B cell (primary cell): Measurements from ENCODE around the gene ZNF687. TPM values are rescaled to one million over a fixed set of nuclear protein-coding genes. Genes with fewer than 3 reads are reported as not detected.
A peak's percentile ranks its signal among the peaks of the same experiment; 100 is the strongest.

ENCODE experiments used
- ATAC-seq: fragments of 200-7000 bp; cut with Tn5 transposase; one replicate; pipeline ENCODE4 v1.10.0; 2021; ENCODE audit warnings: low read depth, mild to moderate bottlenecking, moderate number of reproducible peaks, moderate library complexity
- CTCF ChIA-PET: fragments of 350-600 bp; sonication (Branson Sonifier 250); formaldehyde crosslinking; loops from one replicate; lab custom pipeline; 2021; ENCODE audit warnings: antibody characterized with exemption, inconsistent platforms; lab: Charles Lee
- POLR2A ChIA-PET: fragments of 350-600 bp; sonication (Branson Sonifier 250); formaldehyde crosslinking; loops from one replicate; lab custom pipeline; 2021; ENCODE audit warnings: antibody characterized with exemption; lab: Charles Lee
- DNase-seq: peaks from one replicate; pipeline ENCODE4 v3.0.0; 2013
- H2AFZ ChIP-seq: 2 replicates; pipeline ENCODE4 v1.6.1; 2012; ENCODE audit warnings: mild to moderate bottlenecking, low read depth, low read length; ENCODE audit not compliant: insufficient read depth, poor library complexity, severe bottlenecking
- H3K27ac ChIP-seq, 2 donors: 1 replicate in 1 of 2; 2 replicates in 1 of 2; pipeline ENCODE4 v1.5.1; 2012 to 2013; ENCODE audit warnings: low read length in 2 of 2, mild to moderate bottlenecking in 2 of 2, moderate library complexity in 1 of 2
- H3K27me3 ChIP-seq, 4 experiments: fragments of 200-600 bp in 1 of 4; sonication (generic) in 1 of 4; replicated peaks in 1 of 4; 1 replicate in 2 of 4; 2 replicates in 2 of 4; pipeline versions ENCODE4 v1.6.1 to v1.7.0; 2013 to 2016; ENCODE audit warnings: low read length in 3 of 4, mild to moderate bottlenecking in 2 of 4, mixed read lengths in 1 of 4, moderate library complexity in 1 of 4; ENCODE audit not compliant: insufficient read depth in 4 of 4, control insufficient read depth in 3 of 4; ENCODE audit errors: control extremely low read depth in 1 of 4
- H3K36me3 ChIP-seq, 2 experiments: replicated peaks in 1 of 2; 1 replicate in 1 of 2; 2 replicates in 1 of 2; pipeline versions ENCODE4 v1.6.1 to v1.7.1; 2013; ENCODE audit warnings: low read length in 1 of 2; ENCODE audit not compliant: insufficient read depth in 2 of 2, control insufficient read depth in 1 of 2; ENCODE audit errors: control extremely low read depth in 1 of 2, extremely low read depth in 1 of 2
- H3K4me1 ChIP-seq, 2 donors: fragments of 200-600 bp in 1 of 2; sonication (generic) in 1 of 2; 1 replicate in 1 of 2; 2 replicates in 1 of 2; pipeline versions ENCODE4 v1.5.1 to v1.6.1; 2013 to 2017; ENCODE audit warnings: low read length in 2 of 2; ENCODE audit not compliant: control insufficient read depth in 2 of 2, insufficient read depth in 2 of 2
- H3K4me2 ChIP-seq: replicated peaks from 2 replicates; pipeline ENCODE3; 2012; ENCODE audit warnings: mild to moderate bottlenecking, low read depth, low read length; ENCODE audit not compliant: poor library complexity, severe bottlenecking
- H3K4me3 ChIP-seq, 5 experiments: fragments of 200-600 bp in 1 of 5; sonication (generic) in 1 of 5; 1 replicate in 3 of 5; 2 replicates in 2 of 5; pipeline versions ENCODE4 v1.5.1 to v1.7.0; 2011 to 2016; ENCODE audit warnings: low read length in 4 of 5, mild to moderate bottlenecking in 4 of 5, low read depth in 2 of 5, control low read depth in 1 of 5, moderate library complexity in 1 of 5; ENCODE audit not compliant: insufficient read depth in 1 of 5; ENCODE audit errors: control extremely low read depth in 1 of 5, extremely low read depth in 1 of 5
- H3K79me2 ChIP-seq: fragments of 200-600 bp; sonication (generic); one replicate; pipeline ENCODE4 v1.6.0; 2016; ENCODE audit warnings: low read length; ENCODE audit not compliant: control insufficient read depth, insufficient read depth
- H3K9ac ChIP-seq: fragments of 200-600 bp; sonication (generic); 2 replicates; pipeline ENCODE4 v1.6.1; 2017; ENCODE audit warnings: mild to moderate bottlenecking, low read length, moderate library complexity
- H3K9me3 ChIP-seq, 3 donors: one replicate each; pipeline versions ENCODE4 v1.6.1 to v1.7.1; 2013; ENCODE audit warnings: low read length in 2 of 3; ENCODE audit not compliant: control insufficient read depth in 2 of 3, insufficient read depth in 1 of 3; ENCODE audit errors: control extremely low read depth in 1 of 3
- H4K20me1 ChIP-seq: 2 replicates; pipeline ENCODE4 v1.6.0; 2012; ENCODE audit warnings: mild to moderate bottlenecking, low read length; ENCODE audit not compliant: insufficient read depth, control insufficient read depth, poor library complexity, severe bottlenecking
- H3K27ac Mint-ChIP-seq: one replicate; pipeline ENCODE4 v1.8.0; 2021; ENCODE audit warnings: mixed read lengths
- H3K27me3 Mint-ChIP-seq: one replicate; pipeline ENCODE4 v1.8.0; 2021; ENCODE audit warnings: mixed read lengths
- H3K4me1 Mint-ChIP-seq: one replicate; pipeline ENCODE4 v1.8.0; 2021; ENCODE audit warnings: mixed read lengths
- H3K4me3 Mint-ChIP-seq: one replicate; pipeline ENCODE4 v1.8.0; 2021; ENCODE audit warnings: mixed read lengths
- H3K9me3 Mint-ChIP-seq: one replicate; pipeline ENCODE4 v1.8.0; 2022; ENCODE audit warnings: mixed read lengths; ENCODE audit not compliant: insufficient read depth
- EZH2 ChIP-seq: IDR thresholded peaks from 2 replicates; pipeline ENCODE4 v1.6.1; 2012; ENCODE audit warnings: borderline replicate concordance, low read depth, mild to moderate bottlenecking, moderate library complexity, low read length; ENCODE audit not compliant: insufficient read depth, poor library complexity, severe bottlenecking
- WGBS: methylation state at CpG from one replicate; pipeline ENCODE4 v1.1.5; 2013; ENCODE audit warnings: missing lambda C conversion rate; ENCODE audit not compliant: insufficient coverage; 5-methylcytosine and 5-hydroxymethylcytosine counted together
- intact Hi-C: fragments of 100-400 bp; cut with micrococcal nuclease; formaldehyde crosslinking; loops from one replicate; pipeline ENCODE4 v1.10.0; 2022
- polyA plus RNA-seq: library from polyadenylated mRNA; depleted of rRNA; stranded (reverse); fragments of >200 nt; gene quantifications from 2 replicates; pipeline ENCODE4 v1.2.3, GENCODE V29; 2012
- total RNA-seq, 2 donors: library from RNA; stranded (reverse); fragments of 120-200 nt in 1 of 2; gene quantifications; 1 replicate in 1 of 2; 2 replicates in 1 of 2; pipeline versions ENCODE4 v1.2.3 to v1.2.4, GENCODE V29; 2013 to 2022
- TF ChIP-seq, protein P1 (sequence below): fragments of 200-600 bp; IDR thresholded peaks from one replicate; pipeline ENCODE4 v1.8.0; 2022; ENCODE audit warnings: antibody characterized with exemption, mild to moderate bottlenecking

The ZNF687 gene
- total and polyA plus RNA-seq, 2 donors (not counting 1 experiment from before 2014, with no cell fraction given): 29.1 to 49.6 TPM

DNA sequence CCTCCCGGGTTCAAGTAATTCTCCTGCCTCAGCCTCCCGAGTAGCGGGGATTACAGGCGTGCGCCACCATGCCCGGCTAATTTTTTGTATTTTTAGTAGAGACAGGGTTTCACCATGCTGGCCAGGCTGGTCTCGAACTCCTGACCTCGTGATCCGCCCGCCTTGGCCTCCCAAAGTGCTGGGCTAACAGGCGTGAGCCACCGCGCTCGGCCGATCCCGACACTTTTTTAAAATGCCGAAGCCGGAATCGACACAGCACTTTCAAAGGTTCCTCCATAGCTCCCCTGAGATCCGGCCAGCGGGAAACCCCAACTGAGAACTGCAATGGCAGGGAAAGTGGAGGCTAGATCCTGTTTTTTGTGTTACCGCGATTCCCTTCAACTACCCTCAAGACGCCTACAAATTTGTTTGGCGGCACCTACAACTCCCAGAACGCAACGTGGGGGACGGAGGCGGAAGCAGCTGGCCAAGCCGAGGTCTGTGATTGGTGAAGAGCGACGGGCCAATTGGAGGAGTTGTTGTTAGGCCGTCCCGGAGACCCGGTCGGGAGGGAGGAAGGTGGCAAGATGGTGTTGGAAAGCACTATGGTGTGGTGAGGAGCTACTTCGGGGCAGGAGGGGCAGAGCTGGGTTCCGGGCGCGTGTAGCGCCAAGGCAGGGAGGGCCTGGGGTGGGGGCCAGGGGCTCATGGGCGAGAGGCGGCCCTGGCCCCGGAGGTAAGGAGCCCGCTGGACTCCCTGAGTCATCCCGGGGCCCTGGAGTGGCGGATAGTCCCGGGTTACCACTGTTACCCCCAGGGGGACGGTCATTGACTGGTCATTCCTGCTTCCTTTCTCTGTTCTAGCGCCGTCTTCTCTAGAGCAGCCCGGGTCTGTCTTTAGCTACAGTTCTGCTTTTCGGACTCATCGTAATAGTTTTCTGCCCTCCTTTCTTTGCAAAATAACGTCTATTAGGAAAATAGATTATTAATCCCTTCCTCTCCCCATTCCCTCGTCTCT, 27.6 kb upstream of the ZNF687 start, which contains the start of gene PSMD4:
TSS of gene PSMD4 (plus strand) at position 518 of the 997 bp plus-strand sequence. CDS start at position 567, 49 bp downstream.
- H3K4me3 ChIP-seq: peak within 1 kb of the TSS; percentile 82 to 97 (median 84)
- WGBS: 6% methylated on average over 43 of the region's 56 CpGs
- ATAC-seq: peak; percentile 93

More for the DNA sequence above, 27.6 kb upstream of the ZNF687 start, which contains the start of gene PSMD4:
- H3K4me1 ChIP-seq: peaks cover 9 to 12% of the 10 kb centered on the region in 2 donors
- H3K9me3 ChIP-seq: no peaks in the 10 kb centered on the region
- CTCF ChIA-PET: interaction anchor here (0.9 to 2.9 kb wide), 7 partner anchors 14 to 155 kb away, joined by 3 to 14 read pairs (median 3); partner anchors contain the start of genes TNFAIP8L2, VPS72 and ZNF687
- H3K36me3 ChIP-seq: peaks cover 2 to 5% of the 10 kb centered on the region in 2 experiments
- DNase-seq: peak; percentile 96
- no peak for TF ChIP-seq EZH2
- TF ChIP-seq, protein P1, sequence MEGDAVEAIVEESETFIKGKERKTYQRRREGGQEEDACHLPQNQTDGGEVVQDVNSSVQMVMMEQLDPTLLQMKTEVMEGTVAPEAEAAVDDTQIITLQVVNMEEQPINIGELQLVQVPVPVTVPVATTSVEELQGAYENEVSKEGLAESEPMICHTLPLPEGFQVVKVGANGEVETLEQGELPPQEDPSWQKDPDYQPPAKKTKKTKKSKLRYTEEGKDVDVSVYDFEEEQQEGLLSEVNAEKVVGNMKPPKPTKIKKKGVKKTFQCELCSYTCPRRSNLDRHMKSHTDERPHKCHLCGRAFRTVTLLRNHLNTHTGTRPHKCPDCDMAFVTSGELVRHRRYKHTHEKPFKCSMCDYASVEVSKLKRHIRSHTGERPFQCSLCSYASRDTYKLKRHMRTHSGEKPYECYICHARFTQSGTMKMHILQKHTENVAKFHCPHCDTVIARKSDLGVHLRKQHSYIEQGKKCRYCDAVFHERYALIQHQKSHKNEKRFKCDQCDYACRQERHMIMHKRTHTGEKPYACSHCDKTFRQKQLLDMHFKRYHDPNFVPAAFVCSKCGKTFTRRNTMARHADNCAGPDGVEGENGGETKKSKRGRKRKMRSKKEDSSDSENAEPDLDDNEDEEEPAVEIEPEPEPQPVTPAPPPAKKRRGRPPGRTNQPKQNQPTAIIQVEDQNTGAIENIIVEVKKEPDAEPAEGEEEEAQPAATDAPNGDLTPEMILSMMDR: no peak
- no peaks in the 10 kb centered on the region for H3K27me3 ChIP-seq
- H3K9ac ChIP-seq: peak within 1 kb of the TSS; percentile 80
- H3K27ac ChIP-seq: peak within 1 kb of the TSS; percentile 66 to 85
- H3K79me2 ChIP-seq: peaks cover 55% of the 10 kb centered on the region
- no peaks in the 10 kb centered on the region for H3K27me3 Mint-ChIP-seq
- peak within 1 kb of the TSS; percentile 97 for H3K27ac Mint-ChIP-seq
- H3K9me3 Mint-ChIP-seq: no peaks in the 10 kb centered on the region
- peak within 1 kb of the TSS; percentile 72 for H2AFZ ChIP-seq
- intact Hi-C loops: loop anchor here (1.0 to 5.0 kb wide), 7 partner anchors 23 to 182 kb away; partner anchors contain the start of genes GABPB2, LYSMD1, PI4KB and PSMB4
- H3K4me2 ChIP-seq: peak within 1 kb of the TSS; percentile 80
- H4K20me1 ChIP-seq: peaks cover 6% of the 10 kb centered on the region
- POLR2A ChIA-PET: interaction anchor here (0.6 to 1.7 kb wide), 11 partner anchors 22 to 706 kb away, joined by 3 to 7 read pairs (median 3); partner anchors contain the start of genes SCNM1 and ZNF687
- peaks cover 30% of the 10 kb centered on the region for H3K4me1 Mint-ChIP-seq
- H3K4me3 Mint-ChIP-seq: peak within 1 kb of the TSS; percentile 97
